PC-3 (cell line): Measurements from ENCODE around the gene RSF1.

Experiments used
- EZH2 ChIP-seq: fragments of 300-600 bp; sonication (generic); IDR thresholded peaks from one replicate; pipeline ENCODE4 v1.6.1; 2017; ENCODE audit warnings: antibody characterized with exemption, mild to moderate bottlenecking, low read length; ENCODE audit not compliant: unreplicated experiment
- EZH2phosphoT487 ChIP-seq: fragments of 300-600 bp; sonication (generic); IDR thresholded peaks from 2 replicates; pipeline ENCODE4 v1.6.1; 2018; ENCODE audit warnings: mild to moderate bottlenecking, antibody characterized with exemption, low read length, borderline replicate concordance
- TF ChIP-seq, protein P1 (sequence below): fragments of 300-600 bp; sonication (generic); conservative IDR thresholded peaks from 2 replicates; pipeline ENCODE4 v1.5.1; 2017; ENCODE audit warnings: antibody characterized with exemption, low read depth, mild to moderate bottlenecking, low read length

- TF ChIP-seq, protein P1, sequence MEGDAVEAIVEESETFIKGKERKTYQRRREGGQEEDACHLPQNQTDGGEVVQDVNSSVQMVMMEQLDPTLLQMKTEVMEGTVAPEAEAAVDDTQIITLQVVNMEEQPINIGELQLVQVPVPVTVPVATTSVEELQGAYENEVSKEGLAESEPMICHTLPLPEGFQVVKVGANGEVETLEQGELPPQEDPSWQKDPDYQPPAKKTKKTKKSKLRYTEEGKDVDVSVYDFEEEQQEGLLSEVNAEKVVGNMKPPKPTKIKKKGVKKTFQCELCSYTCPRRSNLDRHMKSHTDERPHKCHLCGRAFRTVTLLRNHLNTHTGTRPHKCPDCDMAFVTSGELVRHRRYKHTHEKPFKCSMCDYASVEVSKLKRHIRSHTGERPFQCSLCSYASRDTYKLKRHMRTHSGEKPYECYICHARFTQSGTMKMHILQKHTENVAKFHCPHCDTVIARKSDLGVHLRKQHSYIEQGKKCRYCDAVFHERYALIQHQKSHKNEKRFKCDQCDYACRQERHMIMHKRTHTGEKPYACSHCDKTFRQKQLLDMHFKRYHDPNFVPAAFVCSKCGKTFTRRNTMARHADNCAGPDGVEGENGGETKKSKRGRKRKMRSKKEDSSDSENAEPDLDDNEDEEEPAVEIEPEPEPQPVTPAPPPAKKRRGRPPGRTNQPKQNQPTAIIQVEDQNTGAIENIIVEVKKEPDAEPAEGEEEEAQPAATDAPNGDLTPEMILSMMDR = no peak
- TF ChIP-seq EZH2 = no peak
- no peak for TF ChIP-seq EZH2phosphoT487
Measured at GRCh38 chr11:77728203-77728786, 92.2 kb downstream of the RSF1 start.
